GM21528 (cell line): ENCODE results near the gene DPP10.

Source experiments
- ATAC-seq: cut with Tn5 transposase; IDR thresholded peaks from one replicate; pipeline ENCODE4 v1.9.1; 2021; ENCODE audit warnings: mild to moderate bottlenecking, moderate library complexity; ENCODE audit not compliant: unreplicated experiment, low FRiP score

The DPP10 gene

DNA sequence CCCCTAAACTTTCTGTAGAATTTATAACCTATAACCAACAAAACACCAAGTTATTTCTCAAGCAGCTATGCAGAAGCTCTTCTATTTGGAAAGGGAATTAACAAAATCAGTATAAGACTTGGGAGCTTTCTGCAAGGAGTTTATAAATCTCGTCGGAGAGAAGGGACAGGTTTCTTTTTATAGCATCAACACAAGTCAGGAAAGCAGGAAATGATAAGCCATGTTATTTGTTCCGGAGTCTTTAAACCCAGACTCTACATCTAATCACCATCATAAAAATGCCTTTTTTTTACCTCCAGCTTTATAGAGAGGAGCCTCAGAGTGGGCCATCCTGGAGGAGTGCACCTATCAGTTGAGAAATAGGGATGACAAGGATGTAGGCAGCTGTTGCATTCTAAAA lies 137.1 kb downstream of the DPP10 start:
- no peak for ATAC-seq

DNA sequence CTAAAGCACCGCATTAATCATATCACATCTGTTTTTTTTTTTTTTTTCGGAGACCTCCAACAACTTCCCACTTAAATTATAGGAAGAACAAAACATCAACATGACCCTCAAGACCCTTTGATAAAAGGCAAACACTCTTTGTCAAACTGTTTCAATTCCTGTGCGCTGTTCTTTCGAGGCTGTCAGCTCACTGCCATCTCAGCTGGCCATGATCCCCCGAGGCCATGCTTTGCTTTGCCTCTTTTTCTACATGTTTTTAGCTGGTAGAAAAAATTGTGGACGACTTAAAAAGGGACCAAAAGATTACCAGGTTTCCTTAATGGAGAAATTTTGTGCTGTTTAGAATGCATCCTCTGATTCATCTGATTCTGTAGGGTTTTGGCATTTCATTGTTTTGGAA lies 138.2 kb downstream of the DPP10 start:
- no peak for ATAC-seq

DNA sequence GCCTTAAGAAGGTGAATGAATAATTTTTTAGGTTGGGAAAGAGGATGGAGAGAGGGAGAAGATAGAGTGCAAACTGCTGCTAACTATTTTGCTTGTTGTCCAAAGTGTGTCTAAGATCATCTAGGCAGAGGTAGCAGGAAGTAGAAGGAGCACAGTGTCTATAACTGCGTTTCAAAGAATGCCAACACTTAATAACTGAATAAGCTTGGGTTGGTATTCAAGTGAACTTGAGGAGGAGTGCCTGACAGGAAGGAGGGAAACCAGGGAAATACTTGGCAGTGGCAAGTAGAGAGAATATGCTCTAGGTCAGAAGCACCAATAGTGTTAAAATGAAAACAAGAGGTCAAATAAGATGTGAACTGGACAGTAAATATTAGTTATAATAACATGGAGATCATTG lies 155.9 kb downstream of the DPP10 start:
- no peak for ATAC-seq

GRCh38 chr2:114609203-114609602 lies 166.8 kb downstream of the DPP10 start:
- ATAC-seq = no peak

DNA sequence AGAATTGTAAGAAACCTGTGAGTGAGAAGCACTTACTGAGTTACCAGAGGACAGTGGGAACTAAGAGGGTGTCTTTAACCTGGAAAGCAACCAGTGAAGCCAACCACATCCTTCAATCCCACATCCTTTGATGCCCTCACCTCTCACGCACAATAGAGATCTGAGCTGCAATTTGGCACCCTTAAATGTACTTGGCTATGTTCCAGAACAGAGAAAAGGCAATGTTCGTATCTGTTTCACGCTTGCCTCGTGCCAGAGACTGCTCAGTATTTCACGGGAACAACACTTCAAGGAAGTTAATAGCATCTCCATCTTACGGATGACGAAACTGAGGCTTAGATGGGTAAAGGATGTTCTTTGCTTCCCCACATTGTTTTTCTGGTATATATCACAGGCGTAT lies 167.4 kb downstream of the DPP10 start:
- ATAC-seq = no peak

DNA sequence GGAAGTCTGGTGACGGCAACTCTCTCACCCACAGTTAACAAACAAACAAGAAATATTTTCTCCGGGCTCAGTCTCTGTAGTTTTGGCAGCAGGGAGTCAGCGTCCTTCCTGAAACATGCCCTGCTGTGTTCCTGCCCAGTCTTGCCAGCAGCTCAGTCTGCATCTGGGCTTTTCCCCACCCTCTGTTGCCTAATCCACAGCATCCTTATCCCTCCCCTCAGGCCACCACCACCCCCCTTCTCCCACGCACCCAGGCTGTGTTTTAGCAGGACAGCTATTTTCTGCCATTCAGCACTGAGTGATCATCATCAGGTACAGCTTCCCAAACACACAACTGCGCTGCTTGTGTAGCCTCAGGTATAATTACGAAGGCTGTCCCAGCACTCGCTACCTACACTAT lies 168.2 kb downstream of the DPP10 start:
- ATAC-seq = no peak

- no peak for ATAC-seq
These were observed 172.2 kb downstream of the DPP10 start for GRCh38 chr2:114614592-114614991.

GRCh38 chr2:114628481-114628880 lies 186.0 kb downstream of the DPP10 start:
- ATAC-seq = no peak

GRCh38 chr2:114631146-114631545 lies 188.7 kb downstream of the DPP10 start:
- ATAC-seq = no peak

- no peak for ATAC-seq
These were observed 199.8 kb downstream of the DPP10 start for GRCh38 chr2:114642166-114642770.

DNA sequence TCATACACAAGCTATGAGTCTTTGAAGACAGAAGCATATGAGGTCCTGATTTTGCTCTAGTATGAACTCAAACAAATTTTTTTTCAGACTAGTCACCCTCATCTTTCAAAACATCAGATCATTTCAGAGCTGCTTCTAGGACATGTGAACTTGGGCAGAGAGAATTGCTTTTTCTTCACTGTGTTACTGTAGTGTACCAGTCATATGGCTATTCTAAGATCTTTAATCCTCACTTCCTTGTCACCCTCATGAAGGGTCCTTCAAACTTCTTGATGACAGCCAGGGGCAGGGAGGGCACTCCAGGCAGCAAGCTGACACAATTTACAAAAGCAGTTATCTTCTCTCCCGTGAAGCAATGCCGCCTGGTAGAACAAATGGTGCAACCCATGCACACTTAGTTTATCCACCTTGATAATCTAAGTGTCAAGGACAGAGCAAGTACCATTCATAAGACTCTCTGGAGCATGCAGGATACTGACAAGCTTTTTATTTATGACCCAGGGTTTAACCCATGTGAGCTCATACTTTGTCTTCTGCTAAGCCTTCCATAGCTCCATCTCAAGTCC lies 200.6 kb downstream of the DPP10 start:
- ATAC-seq = no peak

DNA sequence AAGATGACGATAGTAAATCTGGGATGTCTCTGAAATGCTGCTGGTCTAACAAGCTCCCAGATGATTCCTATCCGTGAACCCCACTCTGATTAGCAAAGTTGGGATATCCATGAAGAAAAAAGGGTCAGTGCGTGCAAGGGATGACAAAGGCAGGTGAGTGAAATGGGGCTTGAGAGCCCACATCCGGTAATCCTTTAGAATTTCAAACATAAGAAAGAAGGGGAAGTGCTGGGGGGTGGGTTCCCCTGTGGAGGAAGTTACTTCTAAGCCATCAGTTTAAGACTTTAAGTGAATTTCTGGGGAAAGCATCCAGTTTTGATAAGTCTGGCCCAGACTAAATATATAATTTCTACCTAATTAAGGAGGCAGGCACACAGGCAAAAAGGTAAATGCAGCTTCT lies 209.5 kb downstream of the DPP10 start:
- no peak for ATAC-seq

DNA sequence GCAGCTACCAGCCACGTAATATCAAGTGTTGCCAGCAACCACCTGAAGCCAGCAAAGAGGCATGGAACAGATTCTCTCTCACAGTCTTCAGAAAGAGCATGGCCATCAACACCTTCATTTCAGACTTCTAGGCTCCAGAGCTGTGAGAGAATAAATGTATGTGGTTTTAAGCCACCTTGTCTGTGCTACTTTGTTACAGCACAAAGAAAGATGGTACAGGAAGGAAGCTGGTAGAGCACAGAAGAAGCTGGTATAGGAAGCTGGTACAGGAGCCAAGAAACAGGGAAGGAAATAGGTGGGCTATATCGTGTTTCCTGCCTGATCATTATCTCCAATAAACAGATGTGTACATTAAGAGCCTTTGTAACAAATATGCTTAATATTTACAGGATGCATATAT lies 217.4 kb downstream of the DPP10 start:
- ATAC-seq = no peak

DNA sequence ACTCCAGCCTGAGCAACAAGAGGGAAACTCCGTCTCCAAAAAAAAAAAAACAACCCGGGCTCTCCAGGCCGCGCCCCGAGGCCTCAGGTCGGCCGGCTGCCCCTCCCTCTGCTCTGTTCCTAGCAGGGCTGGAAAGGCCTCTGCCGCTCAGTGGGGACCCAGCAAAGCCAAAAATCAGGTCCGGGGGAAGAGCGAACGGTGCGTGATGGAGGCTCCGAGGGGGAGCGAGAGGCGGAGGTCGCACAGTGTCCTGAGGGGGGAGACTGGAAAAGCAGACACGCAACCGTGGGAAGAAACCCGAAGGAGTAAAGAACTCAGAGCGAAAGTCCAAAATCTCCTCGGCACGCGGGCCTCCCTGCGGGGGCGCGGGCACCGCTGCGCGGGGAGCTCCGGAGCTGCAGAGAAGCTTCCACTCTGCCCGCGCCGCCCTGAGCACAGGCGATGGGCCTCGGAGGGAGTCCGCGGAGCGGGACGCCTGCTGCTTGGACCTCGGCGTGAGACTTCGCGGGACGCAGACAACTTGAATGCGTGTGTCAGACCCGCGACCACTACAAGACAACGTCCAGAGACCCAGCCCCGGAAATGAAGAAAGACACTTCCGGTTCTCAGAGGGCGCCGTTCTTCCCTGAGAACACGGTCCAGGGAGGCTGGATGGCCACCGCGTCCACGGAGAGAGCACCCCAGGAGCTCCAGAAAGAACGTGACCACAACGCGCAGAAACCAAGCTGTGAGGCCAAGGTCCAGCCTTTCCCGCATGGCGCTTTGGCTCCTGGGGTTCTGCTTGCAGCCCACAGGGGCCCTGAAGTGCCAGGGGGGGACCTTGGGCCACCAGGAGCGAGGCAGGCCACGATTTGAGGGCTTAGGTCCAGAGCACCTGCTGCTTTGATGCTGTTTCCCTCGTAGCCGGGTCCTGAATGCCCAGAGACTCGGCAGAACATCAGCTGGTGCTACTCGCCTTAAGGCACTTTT lies 219.8 kb downstream of the DPP10 start:
- no peak for ATAC-seq

- no peak for ATAC-seq
These were observed 226.0 kb downstream of the DPP10 start for GRCh38 chr2:114668415-114668814.

- ATAC-seq = no peak
These were observed 240.8 kb downstream of the DPP10 start for GRCh38 chr2:114683251-114683650.

DNA sequence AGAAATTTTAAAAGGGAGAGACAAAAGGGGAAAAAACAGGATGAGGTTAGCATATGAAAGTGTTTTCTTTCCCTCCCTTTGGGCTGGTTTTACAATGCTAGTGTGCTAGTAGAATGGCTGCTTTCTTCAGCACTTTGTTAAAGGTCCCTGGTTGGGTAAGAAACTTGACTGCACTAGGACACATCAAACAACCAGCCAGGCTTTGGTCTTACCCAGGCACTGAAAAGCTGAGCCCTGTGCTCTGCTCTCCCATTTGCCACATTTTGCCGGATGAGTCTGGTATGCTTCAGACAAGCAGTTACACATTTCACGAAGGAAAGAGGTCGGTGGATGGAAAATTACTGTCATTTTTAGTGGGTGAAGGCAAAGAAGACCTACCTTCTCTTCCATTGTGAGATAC lies 242.0 kb downstream of the DPP10 start:
- no peak for ATAC-seq

DNA sequence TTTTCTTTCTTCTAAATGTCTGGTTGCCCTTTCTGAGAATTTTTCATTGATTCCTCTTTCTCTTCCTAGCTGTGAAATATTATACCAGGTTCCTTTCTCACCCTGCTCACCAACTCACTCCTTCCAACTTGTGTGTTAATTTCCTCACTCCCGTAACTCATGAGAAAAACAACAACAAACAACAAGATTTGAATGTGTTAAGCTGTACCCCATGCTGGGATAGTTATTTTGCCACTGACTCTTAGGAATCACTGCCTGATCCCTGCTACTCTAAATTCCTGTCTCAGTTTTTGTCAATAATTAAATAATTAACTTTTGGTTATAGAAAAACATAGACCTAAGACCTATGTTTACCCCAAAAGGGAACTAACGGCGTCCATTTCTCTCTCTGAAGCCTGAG lies 242.7 kb downstream of the DPP10 start:
- ATAC-seq = no peak

DNA sequence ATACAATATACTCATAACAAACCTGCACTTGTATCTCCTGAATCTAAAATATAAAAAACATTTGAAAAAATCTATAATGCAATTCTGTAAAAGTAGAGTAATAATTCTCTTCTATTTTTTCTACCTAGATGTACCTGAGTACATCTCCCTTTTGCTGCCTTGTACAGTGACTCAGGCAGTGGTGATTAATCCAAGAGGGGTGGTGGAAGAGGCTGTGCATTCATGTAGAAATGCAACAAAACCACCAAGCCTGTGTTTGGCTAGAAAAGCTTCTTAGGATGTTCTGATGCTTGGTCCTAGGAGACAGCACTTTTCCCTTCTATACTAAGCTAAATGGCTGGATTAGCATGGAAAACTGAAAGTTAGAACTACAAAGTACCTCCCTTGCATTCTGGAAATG lies 245.8 kb downstream of the DPP10 start:
- ATAC-seq = no peak

- ATAC-seq = no peak
These were observed 256.1 kb downstream of the DPP10 start for GRCh38 chr2:114698520-114698919.

GRCh38 chr2:114699423-114699944 lies 257.0 kb downstream of the DPP10 start:
- ATAC-seq = no peak
